ENCODE results near the gene IGSF9.

The IGSF9 gene

DNA sequence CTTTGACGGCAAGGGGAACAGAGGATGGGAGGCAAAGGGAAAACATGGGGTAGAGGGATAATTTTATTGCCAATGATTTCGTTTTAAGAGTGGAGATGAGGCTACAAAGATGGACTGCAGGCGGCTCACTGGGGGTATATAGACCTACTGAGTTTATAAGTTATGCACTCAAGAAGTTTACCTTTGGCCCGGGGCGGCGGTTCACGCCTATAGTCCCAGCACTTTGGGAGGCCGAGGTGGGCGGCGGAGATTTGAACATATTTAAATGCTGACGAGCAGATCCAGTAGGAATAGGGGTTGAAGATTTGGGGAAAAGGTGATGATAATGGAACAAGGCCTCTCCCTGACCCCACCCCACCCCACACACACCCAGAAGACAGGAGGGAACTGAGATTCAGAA, 16.8 kb upstream of the IGSF9 start:
- H3K27me3 ChIP-seq (replicated peaks; ENCODE audit: insufficient read depth, low read length) = no peaks in the 10 kb centered on the region
- DNase-seq = no peak
- no peak for TF ChIP-seq EZH2phosphoT487 (IDR thresholded peaks at IDR 0.05; ENCODE audit: low read length)
- TF ChIP-seq, protein P1, sequence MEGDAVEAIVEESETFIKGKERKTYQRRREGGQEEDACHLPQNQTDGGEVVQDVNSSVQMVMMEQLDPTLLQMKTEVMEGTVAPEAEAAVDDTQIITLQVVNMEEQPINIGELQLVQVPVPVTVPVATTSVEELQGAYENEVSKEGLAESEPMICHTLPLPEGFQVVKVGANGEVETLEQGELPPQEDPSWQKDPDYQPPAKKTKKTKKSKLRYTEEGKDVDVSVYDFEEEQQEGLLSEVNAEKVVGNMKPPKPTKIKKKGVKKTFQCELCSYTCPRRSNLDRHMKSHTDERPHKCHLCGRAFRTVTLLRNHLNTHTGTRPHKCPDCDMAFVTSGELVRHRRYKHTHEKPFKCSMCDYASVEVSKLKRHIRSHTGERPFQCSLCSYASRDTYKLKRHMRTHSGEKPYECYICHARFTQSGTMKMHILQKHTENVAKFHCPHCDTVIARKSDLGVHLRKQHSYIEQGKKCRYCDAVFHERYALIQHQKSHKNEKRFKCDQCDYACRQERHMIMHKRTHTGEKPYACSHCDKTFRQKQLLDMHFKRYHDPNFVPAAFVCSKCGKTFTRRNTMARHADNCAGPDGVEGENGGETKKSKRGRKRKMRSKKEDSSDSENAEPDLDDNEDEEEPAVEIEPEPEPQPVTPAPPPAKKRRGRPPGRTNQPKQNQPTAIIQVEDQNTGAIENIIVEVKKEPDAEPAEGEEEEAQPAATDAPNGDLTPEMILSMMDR (IDR thresholded peaks at IDR 0.05; ENCODE audit: low read length) = no peak
- no peak for TF ChIP-seq EZH2 (optimal IDR thresholded peaks at IDR 0.05; ENCODE audit: low read depth, low read length)
- no peak overlapping the region for H3K4me2 ChIP-seq (ENCODE audit: low read depth, low read length)
- H3K36me3 ChIP-seq (replicated peaks; ENCODE audit: insufficient read depth, low read length) = no peaks in the 10 kb centered on the region
- no peak overlapping the region for H2AFZ ChIP-seq (ENCODE audit: low read length)
- no peaks in the 10 kb centered on the region for H3K9me3 ChIP-seq (replicated peaks; ENCODE audit: insufficient read depth, low read length)
- no peaks in the 10 kb centered on the region for H3K79me2 ChIP-seq (ENCODE audit: low read length)
- no peaks in the 10 kb centered on the region for H3K4me1 ChIP-seq (ENCODE audit: low read length)
- H3K27ac ChIP-seq (ENCODE audit: low read length) = no peak overlapping the region
- H3K9ac ChIP-seq (ENCODE audit: low read length) = no peak overlapping the region
- no peaks in the 10 kb centered on the region for H3K9me2 ChIP-seq (replicated peaks; ENCODE audit: insufficient read depth, low read length)
- no peaks in the 10 kb centered on the region for H4K20me1 ChIP-seq (ENCODE audit: insufficient read depth, low read length)
- no peak overlapping the region for H3K4me3 ChIP-seq (ENCODE audit: low read length)
- H3F3A ChIP-seq (ENCODE audit: insufficient read depth, low read length) = no peaks in the 10 kb centered on the region

DNA sequence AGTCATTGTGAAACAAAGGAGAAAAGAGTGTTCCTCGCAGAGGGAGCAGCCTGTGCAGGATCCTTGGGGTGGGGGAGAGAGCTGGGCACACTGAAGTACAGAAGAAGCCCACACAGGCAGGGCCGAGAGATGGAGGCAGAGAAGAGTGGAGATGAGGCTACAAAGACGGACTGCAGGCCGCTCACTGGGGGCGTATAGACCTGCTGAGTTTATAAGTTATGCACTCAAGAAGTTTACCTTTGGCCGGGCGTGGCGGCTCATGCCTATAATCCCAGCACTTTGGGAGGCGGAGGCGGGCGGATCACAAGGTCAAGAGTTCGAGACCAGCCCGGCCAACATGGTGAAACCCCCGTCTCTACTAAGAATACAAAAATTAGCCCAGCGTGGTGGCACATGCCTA, 16.2 kb upstream of the IGSF9 start:
- H3K9me2 ChIP-seq (replicated peaks; ENCODE audit: insufficient read depth, low read length) = no peaks in the 10 kb centered on the region
- DNase-seq = no peak
- H3K4me2 ChIP-seq (ENCODE audit: low read depth, low read length) = no peak overlapping the region
- no peaks in the 10 kb centered on the region for H3K9me3 ChIP-seq (replicated peaks; ENCODE audit: insufficient read depth, low read length)
- no peak overlapping the region for H3K27ac ChIP-seq (ENCODE audit: low read length)
- H3K27me3 ChIP-seq (replicated peaks; ENCODE audit: insufficient read depth, low read length) = no peaks in the 10 kb centered on the region
- TF ChIP-seq EZH2 (optimal IDR thresholded peaks at IDR 0.05; ENCODE audit: low read depth, low read length) = no peak
- TF ChIP-seq EZH2phosphoT487 (IDR thresholded peaks at IDR 0.05; ENCODE audit: low read length) = no peak
- TF ChIP-seq, protein P1 (IDR thresholded peaks at IDR 0.05; ENCODE audit: low read length) = no peak
- H3K9ac ChIP-seq (ENCODE audit: low read length) = no peak overlapping the region
- H3K36me3 ChIP-seq (replicated peaks; ENCODE audit: insufficient read depth, low read length) = no peaks in the 10 kb centered on the region
- H3K79me2 ChIP-seq (ENCODE audit: low read length) = no peaks in the 10 kb centered on the region
- no peaks in the 10 kb centered on the region for H3F3A ChIP-seq (ENCODE audit: insufficient read depth, low read length)
- no peaks in the 10 kb centered on the region for H3K4me1 ChIP-seq (ENCODE audit: low read length)
- no peak overlapping the region for H3K4me3 ChIP-seq (ENCODE audit: low read length)
- H4K20me1 ChIP-seq (ENCODE audit: insufficient read depth, low read length) = no peaks in the 10 kb centered on the region
- H2AFZ ChIP-seq (ENCODE audit: low read length) = no peak overlapping the region

DNA sequence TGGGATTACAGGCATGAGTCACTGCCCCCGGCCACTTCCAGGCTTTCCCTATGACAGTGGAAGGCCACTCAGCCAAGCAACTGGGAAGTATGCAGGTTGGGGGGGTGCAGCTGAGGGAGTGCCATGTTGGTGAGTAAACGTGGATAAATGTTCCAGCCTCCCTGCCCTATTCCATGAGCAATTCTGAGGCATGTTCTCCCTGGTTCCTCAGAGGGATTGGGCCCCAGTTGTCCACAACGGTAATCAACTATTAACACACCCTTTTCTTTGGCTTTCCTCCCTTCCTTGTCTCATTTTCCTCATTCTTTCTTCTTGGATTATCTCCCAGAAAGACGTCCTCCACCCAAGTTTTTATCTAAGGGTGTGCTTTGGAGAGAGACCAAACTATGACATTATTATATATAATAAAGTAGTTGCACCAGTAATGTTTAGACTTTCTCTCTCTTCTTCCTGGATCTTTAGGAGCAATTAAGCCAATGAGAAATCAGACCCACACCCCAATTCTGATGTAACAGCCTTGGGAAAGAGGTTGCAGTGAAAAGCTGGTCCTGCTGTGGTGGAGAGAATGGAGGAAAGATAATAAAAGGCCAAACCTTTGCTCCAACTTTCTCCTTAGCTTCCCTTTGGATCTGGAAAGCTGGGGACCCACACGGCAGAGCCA, 15.4 kb upstream of the IGSF9 start:
- H4K20me1 ChIP-seq (ENCODE audit: insufficient read depth, low read length) = no peaks in the 10 kb centered on the region
- no peaks in the 10 kb centered on the region for H3K9me2 ChIP-seq (replicated peaks; ENCODE audit: insufficient read depth, low read length)
- H3K27ac ChIP-seq (ENCODE audit: low read length) = no peak overlapping the region
- no peaks in the 10 kb centered on the region for H3K36me3 ChIP-seq (replicated peaks; ENCODE audit: insufficient read depth, low read length)
- no peaks in the 10 kb centered on the region for H3K9me3 ChIP-seq (replicated peaks; ENCODE audit: insufficient read depth, low read length)
- H3K9ac ChIP-seq (ENCODE audit: low read length) = no peak overlapping the region
- H3K4me3 ChIP-seq (ENCODE audit: low read length) = no peak overlapping the region
- H3K4me2 ChIP-seq (ENCODE audit: low read depth, low read length) = no peak overlapping the region
- TF ChIP-seq EZH2phosphoT487 (IDR thresholded peaks at IDR 0.05; ENCODE audit: low read length) (no peak), EZH2 (optimal IDR thresholded peaks at IDR 0.05; ENCODE audit: low read depth, low read length) (no peak)
- TF ChIP-seq, protein P1 (IDR thresholded peaks at IDR 0.05; ENCODE audit: low read length) = no peak
- no peaks in the 10 kb centered on the region for H3K27me3 ChIP-seq (replicated peaks; ENCODE audit: insufficient read depth, low read length)
- H2AFZ ChIP-seq (ENCODE audit: low read length) = no peak overlapping the region
- DNase-seq = no peak
- no peaks in the 10 kb centered on the region for H3K4me1 ChIP-seq (ENCODE audit: low read length)
- H3F3A ChIP-seq (ENCODE audit: insufficient read depth, low read length) = no peaks in the 10 kb centered on the region
- H3K79me2 ChIP-seq (ENCODE audit: low read length) = no peaks in the 10 kb centered on the region

Data from MM.1S (cell line).